NCI-H1694 treated with DMSO at 0.1 percent for 48 hours (cell line): ENCODE data around the gene ZNF668.
"Not testable (repeated sequence)": the region's sequence is repeated elsewhere in the genome, so short reads cannot be mapped to it uniquely, and the experiment has no call there.

Experiments used
- DNase-seq: peaks from one replicate; lab custom pipeline; 2025; lab: John Stamatoyannopoulos, UW

The ZNF668 gene

GRCh38 chr16:31055613-31056012 lies 18.4 kb downstream of the ZNF668 start:
- no peak for DNase-seq

- no peak for DNase-seq
These were observed 21.9 kb downstream of the ZNF668 start for GRCh38 chr16:31052114-31052513.

- no peak for DNase-seq
These were observed 23.6 kb downstream of the ZNF668 start for GRCh38 chr16:31050280-31051030.

- no peak for DNase-seq
These were observed 30.1 kb downstream of the ZNF668 start for GRCh38 chr16:31043898-31044481.

GRCh38 chr16:31043352-31043751 lies 30.7 kb downstream of the ZNF668 start:
- DNase-seq, result no peak

GRCh38 chr16:31042866-31043265 lies 31.2 kb downstream of the ZNF668 start:
- no peak for DNase-seq

GRCh38 chr16:31038993-31039392 lies 35.0 kb downstream of the ZNF668 start:
- DNase-seq, result no peak

- DNase-seq, result no peak
These were observed 37.3 kb downstream of the ZNF668 start for GRCh38 chr16:31036691-31037090.

GRCh38 chr16:31033709-31034492 lies 40.1 kb downstream of the ZNF668 start:
- peak; percentile 34 for DNase-seq

- peak; percentile 77 for DNase-seq
These were observed 41.0 kb downstream of the ZNF668 start, which contains the start of gene STX4 for GRCh38 chr16:31032736-31033708. TSS of gene STX4 (plus strand) at chr16:31033558. CDS start at chr16:31033806, 248 bp downstream.

- DNase-seq, result no peak
These were observed 42.8 kb downstream of the ZNF668 start for GRCh38 chr16:31031276-31031675.

GRCh38 chr16:31029272-31029671 lies 44.8 kb downstream of the ZNF668 start:
- DNase-seq, result no peak

- DNase-seq, result no peak
These were observed 48.7 kb downstream of the ZNF668 start for GRCh38 chr16:31025339-31025738.

GRCh38 chr16:31023627-31024226 lies 50.3 kb downstream of the ZNF668 start:
- no peak for DNase-seq

GRCh38 chr16:31023252-31023602 lies 50.8 kb downstream of the ZNF668 start:
- DNase-seq, result no peak

GRCh38 chr16:31022544-31023251 lies 51.3 kb downstream of the ZNF668 start:
- no peak for DNase-seq

- DNase-seq, result no peak
These were observed 53.5 kb downstream of the ZNF668 start for GRCh38 chr16:31020536-31020935.

- not testable (repeated sequence) for DNase-seq
These were observed 56.3 kb downstream of the ZNF668 start for GRCh38 chr16:31017756-31018155.

- DNase-seq, result no peak
These were observed 58.0 kb downstream of the ZNF668 start for GRCh38 chr16:31016018-31016417.

- not testable (repeated sequence) for DNase-seq
These were observed 60.7 kb downstream of the ZNF668 start for GRCh38 chr16:31013292-31013691.

- not testable (repeated sequence) for DNase-seq
These were observed 62.2 kb downstream of the ZNF668 start for GRCh38 chr16:31011815-31012214.
